Prostate gland (tissue), 2 donors: ENCODE results near the gene FAM200C. TPM values are rescaled to one million over a fixed set of nuclear protein-coding genes. Genes with fewer than 3 reads are reported as not detected.

Source experiments
- DNase-seq: peaks from one replicate; pipeline ENCODE4 v3.0.0-alpha.2; 2019; ENCODE audit warnings: low spot score
- H3K27ac ChIP-seq, 2 donors: fragments of 200-600 bp; sonication (generic); 2 replicates each; pipeline ENCODE4 v1.5.1; 2017 to 2019
- H3K27me3 ChIP-seq: fragments of 200-600 bp; sonication (generic); replicated peaks from 2 replicates; pipeline ENCODE4 v1.5.1; 2019; ENCODE audit not compliant: insufficient read depth
- H3K36me3 ChIP-seq, 2 donors: fragments of 200-600 bp; sonication (generic); 1 replicate in 1 of 2; 2 replicates in 1 of 2; pipeline versions ENCODE4 v1.5.1 to v1.8.1; 2017 to 2019
- H3K4me1 ChIP-seq: fragments of 200-600 bp; sonication (generic); replicated peaks from 2 replicates; pipeline ENCODE4 v1.5.1; 2019
- H3K4me3 ChIP-seq, 2 donors: fragments of 200-600 bp; sonication (generic); 2 replicates each; pipeline ENCODE4 v1.5.1; 2017 to 2019
- H3K9me3 ChIP-seq: fragments of 200-600 bp; sonication (generic); 2 replicates; pipeline ENCODE4 v1.5.1; 2017
- CTCF ChIP-seq, 4 experiments: fragments of 200-600 bp in 2 of 4; fragments of 450-650 bp in 2 of 4; sonication (generic) in 2 of 4; IDR thresholded peaks; 1 replicate in 3 of 4; 2 replicates in 1 of 4; pipeline ENCODE4 v1.5.1; 2016 to 2019; ENCODE audit warnings: antibody characterized with exemption in 4 of 4, mild to moderate bottlenecking in 2 of 4, moderate library complexity in 2 of 4
- POLR2A ChIP-seq: fragments of 450-650 bp; IDR thresholded peaks from one replicate; pipeline ENCODE4 v1.6.1; 2016; ENCODE audit warnings: antibody characterized with exemption, mild to moderate bottlenecking
- POLR2AphosphoS5 ChIP-seq: sonication (generic); formaldehyde crosslinking; IDR thresholded peaks from one replicate; pipeline ENCODE4 v1.6.1; 2017; ENCODE audit warnings: antibody characterized with exemption
- WGBS: methylation state at CpG from one replicate; pipeline ENCODE4 v1.1.5; 2018; 5-methylcytosine and 5-hydroxymethylcytosine counted together
- intact Hi-C: fragments of 100-400 bp; cut with DNase I; formaldehyde crosslinking; loops from one replicate; pipeline ENCODE4 v1.14.2; 2022
- total RNA-seq, 2 donors: library from RNA; depleted of rRNA; stranded (reverse); fragments of >200 nt; gene quantifications; one replicate each; pipeline ENCODE4 v1.1.0, GENCODE V29; 2016

Gene FAM200C
- total RNA-seq, 2 donors from 2014 or later, result 6.3 to 8.6 TPM

- intact Hi-C loops, result no loop called here
- H3K9me3 ChIP-seq, result no peaks in the 10 kb centered on the region
- no peak for DNase-seq
- H3K4me3 ChIP-seq, result no peak overlapping the region
- no peaks in the 10 kb centered on the region for H3K36me3 ChIP-seq
- TF ChIP-seq POLR2A (no peak), CTCF (IDR thresholded peaks at IDR 0.05) (no peak), POLR2AphosphoS5 (no peak)
- no peaks in the 10 kb centered on the region for H3K27me3 ChIP-seq
- H3K4me1 ChIP-seq, result no peaks in the 10 kb centered on the region
- H3K27ac ChIP-seq, result no peak overlapping the region
- WGBS, result 88% methylated on average over 1 of the region's 1 CpG
These were observed 12.4 kb downstream of the FAM200C start for GRCh38 chr5:160387445-160387844.

DNA sequence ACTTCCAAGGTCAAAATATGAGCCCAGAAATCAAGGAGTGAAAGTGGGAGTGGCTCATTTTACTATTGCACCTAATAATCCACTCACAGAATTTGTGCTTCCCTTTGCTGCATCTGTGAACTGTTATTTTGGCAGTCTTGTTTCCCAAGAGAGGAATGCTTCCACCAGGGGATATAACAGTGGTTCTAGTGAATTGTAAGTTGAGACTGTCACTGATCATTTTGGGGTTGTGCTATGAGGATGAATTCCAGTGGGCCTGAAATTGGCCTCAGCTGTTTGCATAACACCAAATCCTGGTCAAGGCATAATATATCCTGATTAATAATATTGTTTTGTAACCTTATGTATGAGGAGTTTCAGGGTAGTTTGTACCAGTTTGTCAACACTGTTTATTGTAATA, 14.4 kb downstream of the FAM200C start:
- no peaks in the 10 kb centered on the region for H3K36me3 ChIP-seq
- no peaks in the 10 kb centered on the region for H3K27me3 ChIP-seq
- no peak for TF ChIP-seq CTCF (IDR thresholded peaks at IDR 0.05)
- no peak for TF ChIP-seq POLR2A
- no peak for TF ChIP-seq POLR2AphosphoS5
- no peak overlapping the region for H3K27ac ChIP-seq
- no peaks in the 10 kb centered on the region for H3K4me1 ChIP-seq
- H3K9me3 ChIP-seq, result no peaks in the 10 kb centered on the region
- intact Hi-C loops, result no loop called here
- H3K4me3 ChIP-seq, result no peak overlapping the region
- DNase-seq, result no peak

DNA sequence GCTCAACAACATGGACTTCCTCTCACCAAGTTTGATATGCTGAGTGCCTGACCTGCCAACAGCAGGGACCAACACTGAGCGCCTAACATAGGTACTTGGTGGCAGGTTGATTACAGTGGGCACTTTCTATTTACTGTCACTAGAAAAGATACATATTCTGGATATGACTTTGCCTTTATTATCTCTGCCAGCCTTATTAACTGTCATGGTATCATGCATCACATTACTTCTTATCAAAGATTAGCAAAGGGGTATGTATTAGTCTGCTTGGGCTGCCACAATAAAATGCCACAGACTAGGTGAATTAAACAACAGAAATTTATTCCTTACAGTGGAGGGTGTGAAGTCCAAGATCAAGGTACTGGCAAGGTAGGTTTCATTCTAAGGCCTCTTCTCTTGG, 15.2 kb downstream of the FAM200C start:
- Histone ChIP-seq H3K4me3 (no peak overlapping the region), H3K27ac (no peak overlapping the region), H3K4me1 (no peaks in the 10 kb centered on the region), H3K27me3 (no peaks in the 10 kb centered on the region), H3K36me3 (no peaks in the 10 kb centered on the region), H3K9me3 (no peaks in the 10 kb centered on the region)
- no peak for DNase-seq
- TF ChIP-seq POLR2AphosphoS5, result no peak
- no peak for TF ChIP-seq POLR2A
- TF ChIP-seq CTCF (IDR thresholded peaks at IDR 0.05), result no peak
- 94% methylated on average over 1 of the region's 1 CpG for WGBS
- intact Hi-C loops, result no loop called here

GRCh38 chr5:160382346-160382745, 17.5 kb downstream of the FAM200C start:
- no peak for DNase-seq
- Histone ChIP-seq H3K27me3 (no peaks in the 10 kb centered on the region), H3K4me3 (no peak overlapping the region), H3K27ac (no peak overlapping the region), H3K9me3 (no peaks in the 10 kb centered on the region), H3K4me1 (no peaks in the 10 kb centered on the region), H3K36me3 (no peaks in the 10 kb centered on the region)
- WGBS, result 61% methylated on average over 3 of the region's 3 CpGs
- intact Hi-C loops, result no loop called here
- TF ChIP-seq POLR2AphosphoS5 (no peak), CTCF (IDR thresholded peaks at IDR 0.05) (no peak), POLR2A (no peak)

- DNase-seq, result no peak
- intact Hi-C loops, result no loop called here
- no peaks in the 10 kb centered on the region for H3K27me3 ChIP-seq
These were observed 19.8 kb downstream of the FAM200C start for GRCh38 chr5:160380041-160380440.

More at GRCh38 chr5:160380041-160380440, 19.8 kb downstream of the FAM200C start:
- H3K27ac ChIP-seq, result no peak overlapping the region
- no peaks in the 10 kb centered on the region for H3K4me1 ChIP-seq
- no peaks in the 10 kb centered on the region for H3K36me3 ChIP-seq
- 69% methylated on average over 2 of the region's 2 CpGs for WGBS
- H3K9me3 ChIP-seq, result no peaks in the 10 kb centered on the region
- no peak overlapping the region for H3K4me3 ChIP-seq
- no peak for TF ChIP-seq CTCF (IDR thresholded peaks at IDR 0.05)
- no peak for TF ChIP-seq POLR2A
- no peak for TF ChIP-seq POLR2AphosphoS5
